Stimulated activated CD4-positive, alpha-beta T cell treated with anti-CD3 and anti-CD28 coated beads, Interleukin-12 subunit alpha, Interleukin-12 subunit beta, amount 100 ng/mL, for 24 hours (primary cell): ENCODE results near the gene PTPRT.

Source experiments
- DNase-seq, 2 experiments: peaks; one replicate each; pipeline ENCODE4 v3.0.0-alpha.2; 2020; ENCODE audit warnings: low read depth in 2 of 2

PTPRT gene

GRCh38 chr20:42734660-42735368, 454.9 kb downstream of the PTPRT start:
- no peak for DNase-seq

- DNase-seq, result no peak
These were observed 467.8 kb downstream of the PTPRT start for GRCh38 chr20:42721923-42722322.

GRCh38 chr20:42714298-42715141, 475.2 kb downstream of the PTPRT start:
- DNase-seq, result no peak

GRCh38 chr20:42708266-42708665, 481.4 kb downstream of the PTPRT start:
- DNase-seq, result no peak

GRCh38 chr20:42706759-42707158, 482.9 kb downstream of the PTPRT start:
- no peak for DNase-seq

- no peak for DNase-seq
These were observed 484.2 kb downstream of the PTPRT start for GRCh38 chr20:42705550-42705949.

- no peak for DNase-seq
These were observed 486.0 kb downstream of the PTPRT start for GRCh38 chr20:42703744-42704143.

- no peak for DNase-seq
These were observed 487.8 kb downstream of the PTPRT start for GRCh38 chr20:42701948-42702347.

- DNase-seq, result no peak
These were observed 489.3 kb downstream of the PTPRT start for GRCh38 chr20:42700372-42700771.

GRCh38 chr20:42697962-42698361, 491.7 kb downstream of the PTPRT start:
- no peak for DNase-seq

GRCh38 chr20:42690842-42691437, 498.8 kb downstream of the PTPRT start:
- no peak for DNase-seq

GRCh38 chr20:42688576-42688975, 501.1 kb downstream of the PTPRT start:
- no peak for DNase-seq

- no peak for DNase-seq
These were observed 503.6 kb downstream of the PTPRT start for GRCh38 chr20:42686057-42686456.

- no peak for DNase-seq
These were observed 510.8 kb downstream of the PTPRT start for GRCh38 chr20:42678895-42679294.

GRCh38 chr20:42656130-42656529, 533.6 kb downstream of the PTPRT start:
- DNase-seq, result no peak

- no peak for DNase-seq
These were observed 537.4 kb downstream of the PTPRT start for GRCh38 chr20:42652266-42652665.

- no peak for DNase-seq
These were observed 539.4 kb downstream of the PTPRT start for GRCh38 chr20:42650191-42650746.

GRCh38 chr20:42649748-42650147, 540.0 kb downstream of the PTPRT start:
- no peak for DNase-seq

GRCh38 chr20:42646250-42646649, 543.5 kb downstream of the PTPRT start:
- DNase-seq, result no peak

- DNase-seq, result no peak
These were observed 547.8 kb downstream of the PTPRT start for GRCh38 chr20:42641886-42642285.

GRCh38 chr20:42639140-42639539, 550.6 kb downstream of the PTPRT start:
- DNase-seq, result no peak

- DNase-seq, result no peak
These were observed 553.9 kb downstream of the PTPRT start for GRCh38 chr20:42635699-42636411.
